KG1 (cell line): ENCODE data around the gene PSMB3.
"Not testable (repeated sequence)": the region's sequence is repeated elsewhere in the genome, so short reads cannot be mapped to it uniquely, and the experiment has no call there.

Experiments used
- DNase-seq: peaks from one replicate; lab custom pipeline; 2025; lab: John Stamatoyannopoulos, UW

PSMB3 gene

DNA sequence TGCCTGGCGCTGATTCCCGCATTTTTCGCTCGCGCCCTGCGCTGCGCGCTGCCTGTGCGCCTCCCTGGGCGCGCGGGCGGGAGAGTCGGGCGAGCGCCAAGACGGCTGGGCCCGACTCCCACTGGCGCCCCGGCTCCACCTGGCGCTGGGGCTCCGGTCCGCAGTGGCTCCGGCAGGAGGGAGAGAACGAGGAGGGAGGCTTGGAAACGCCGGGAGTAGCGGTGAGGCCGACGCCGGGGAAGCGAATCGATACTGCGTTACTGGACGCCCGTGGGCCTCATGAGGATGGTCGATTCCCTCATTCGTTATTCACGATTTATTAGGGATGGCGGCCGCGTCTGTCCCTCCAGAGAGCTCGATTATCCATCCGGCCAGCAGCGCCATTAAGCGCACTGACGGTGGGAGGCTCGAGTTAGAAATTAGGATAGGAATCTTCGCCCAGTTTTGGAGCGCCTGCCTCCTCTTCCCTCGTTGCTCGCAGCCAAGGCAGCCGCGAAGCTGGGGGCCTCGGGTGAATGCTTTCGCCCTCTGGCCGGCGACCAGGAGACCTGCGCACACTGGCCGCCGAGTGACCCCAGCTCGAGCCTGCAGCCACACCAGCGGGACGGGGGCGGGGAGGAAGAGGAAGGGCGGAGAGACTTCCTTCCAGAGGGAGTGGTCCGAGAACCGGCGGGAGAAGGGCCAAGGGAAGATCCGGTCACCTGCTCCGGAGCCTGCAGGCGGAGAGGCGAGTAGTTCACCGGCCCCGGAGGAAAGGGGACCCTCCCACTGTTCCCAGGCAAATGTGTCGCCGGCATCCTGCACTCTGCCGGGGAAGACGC, 3.1 kb upstream of the PSMB3 start:
- no peak for DNase-seq

DNA sequence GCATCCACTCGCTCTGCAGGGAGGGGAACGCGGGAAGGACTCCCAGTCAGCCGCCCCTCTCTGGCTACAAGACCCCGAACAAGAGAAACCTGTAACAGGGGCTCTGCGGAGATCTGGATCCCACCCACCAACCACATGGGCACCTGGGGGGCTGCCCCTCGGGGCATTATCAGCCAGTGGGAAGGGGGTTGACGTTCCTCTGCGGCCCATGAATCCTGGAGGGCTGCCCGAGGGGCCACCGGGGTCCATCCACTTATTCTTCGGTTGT, 2.6 kb upstream of the PSMB3 start:
- DNase-seq: no peak

DNA sequence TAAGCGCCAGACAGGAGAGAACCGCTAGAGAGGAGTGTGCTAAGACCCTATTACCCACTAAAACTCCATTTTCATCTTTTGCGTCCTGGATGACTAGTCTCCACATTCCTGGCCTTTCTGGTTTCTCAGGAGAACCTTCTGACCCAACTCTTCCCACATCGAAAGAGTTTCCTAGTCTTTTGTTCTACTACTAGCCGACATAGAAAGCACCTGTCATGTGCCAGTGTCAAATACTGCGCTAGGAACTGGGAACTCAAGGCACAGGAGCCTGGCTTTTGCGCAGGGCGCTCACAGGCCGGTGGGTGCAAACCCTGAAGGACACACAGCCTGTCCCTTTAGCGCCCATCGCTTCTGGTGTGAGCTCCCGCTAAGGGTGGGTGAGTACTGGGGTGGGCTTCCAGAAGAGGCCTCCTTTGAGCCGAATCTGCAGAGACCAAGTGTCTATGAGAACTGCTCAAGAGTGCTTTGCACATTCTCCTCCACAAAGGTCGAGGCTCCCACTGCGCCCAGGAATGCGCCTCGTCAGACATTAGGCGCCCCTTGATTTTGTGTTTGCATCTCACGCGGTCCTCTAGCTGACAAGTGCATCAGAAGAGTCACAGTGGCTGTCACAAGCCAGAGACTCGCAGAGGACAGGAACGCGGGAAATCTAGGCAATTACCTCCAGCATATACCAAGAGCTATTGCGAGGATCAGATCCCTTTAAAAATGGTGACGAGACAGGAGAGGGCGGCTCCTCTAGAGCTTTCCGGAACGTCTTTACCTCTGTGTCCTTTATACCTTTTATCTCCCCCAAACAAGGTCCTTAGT, 2.0 kb upstream of the PSMB3 start:
- DNase-seq: no peak

DNA sequence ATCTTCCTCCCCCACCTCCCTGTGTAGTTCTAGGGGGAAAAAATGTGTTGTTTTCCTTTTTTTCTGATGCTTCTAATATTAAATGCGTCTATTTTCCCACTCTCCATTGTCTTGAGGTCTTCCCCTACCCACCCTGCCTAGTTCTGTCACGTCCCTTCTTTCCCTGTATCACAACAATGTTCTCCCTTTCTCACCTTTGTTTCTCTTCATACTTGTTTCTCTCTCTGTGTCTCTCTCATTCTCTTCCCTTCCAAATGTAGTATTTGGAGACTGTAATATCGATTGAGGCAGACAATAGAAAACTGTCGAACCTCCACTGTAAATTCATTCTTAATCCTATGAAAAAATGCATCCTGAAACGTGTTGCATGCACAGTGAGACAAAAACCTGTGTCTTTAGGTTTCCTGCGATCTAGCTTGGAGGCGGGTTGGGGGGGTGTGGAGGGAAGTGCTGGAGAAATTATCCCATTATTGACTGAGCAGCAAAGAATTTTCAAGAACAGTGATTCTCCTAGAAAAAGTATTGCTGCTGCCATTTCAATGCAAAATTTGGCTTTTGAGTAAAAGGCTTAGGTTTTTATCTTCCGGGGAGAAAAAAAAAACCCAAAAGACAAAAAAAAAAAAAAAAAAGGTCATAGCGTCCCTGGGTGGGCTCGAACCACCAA, 1.3 kb upstream of the PSMB3 start:
- DNase-seq: no peak

DNA sequence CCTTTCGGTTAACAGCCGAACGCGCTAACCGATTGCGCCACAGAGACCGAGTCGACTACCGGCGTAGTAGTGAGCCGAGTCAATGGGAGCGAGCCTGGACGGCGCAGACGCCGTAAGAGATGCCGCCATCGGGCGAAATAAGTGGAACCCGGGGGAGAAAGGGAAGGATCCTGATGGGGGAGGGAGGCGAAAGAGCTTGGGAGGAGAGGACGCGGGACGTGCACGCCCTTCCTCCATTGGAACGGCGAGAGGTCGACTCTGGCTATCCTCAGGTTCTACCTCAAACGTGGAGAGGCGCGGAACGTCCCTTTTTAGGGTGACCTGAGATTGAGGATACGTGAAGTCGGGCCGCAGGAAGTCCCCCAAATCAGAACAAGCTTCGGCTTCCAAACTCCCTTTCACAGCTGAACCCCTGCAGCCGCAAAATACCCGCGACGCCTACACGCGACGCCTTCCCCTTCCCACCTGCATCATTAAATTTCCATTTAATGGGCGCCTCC, 683 bp upstream of the PSMB3 start:
- DNase-seq: peak; percentile 84

DNA sequence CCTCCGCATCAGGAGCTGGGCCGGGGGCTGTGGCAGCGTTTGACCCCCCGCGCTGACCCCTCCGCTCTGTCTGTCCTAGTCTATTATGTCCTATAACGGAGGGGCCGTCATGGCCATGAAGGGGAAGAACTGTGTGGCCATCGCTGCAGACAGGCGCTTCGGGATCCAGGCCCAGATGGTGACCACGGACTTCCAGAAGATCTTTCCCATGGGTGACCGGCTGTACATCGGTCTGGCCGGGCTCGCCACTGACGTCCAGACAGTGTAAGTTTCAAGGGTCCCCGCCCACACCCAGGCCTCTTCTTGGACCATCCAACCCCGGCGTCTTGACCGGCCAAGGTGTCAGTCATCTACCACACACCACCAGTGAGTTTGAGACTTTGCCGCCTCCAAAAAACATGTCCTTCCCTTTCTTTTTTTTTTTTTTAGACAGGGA, 548 bp downstream of the PSMB3 start:
- no peak for DNase-seq

DNA sequence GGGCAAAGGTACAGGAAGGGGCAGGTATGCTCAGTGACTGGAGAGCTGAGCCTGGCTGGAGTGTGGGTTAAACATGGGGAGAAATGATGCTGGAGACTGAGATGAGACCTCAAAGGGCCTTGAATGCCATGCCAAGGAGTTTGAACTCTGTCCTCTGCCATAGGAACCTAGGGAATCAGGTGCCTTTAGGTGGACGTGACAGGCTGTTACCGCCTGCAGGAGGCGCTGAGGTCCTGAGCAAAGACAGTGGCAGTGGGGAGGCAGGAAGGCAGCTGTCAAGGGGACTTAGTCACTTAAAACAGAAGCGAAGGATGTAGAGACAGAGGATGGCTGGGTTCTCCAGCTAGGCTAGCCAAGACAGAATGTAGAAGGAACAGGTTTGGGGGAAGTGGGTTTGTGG, 9.1 kb downstream of the PSMB3 start:
- no peak for DNase-seq

DNA sequence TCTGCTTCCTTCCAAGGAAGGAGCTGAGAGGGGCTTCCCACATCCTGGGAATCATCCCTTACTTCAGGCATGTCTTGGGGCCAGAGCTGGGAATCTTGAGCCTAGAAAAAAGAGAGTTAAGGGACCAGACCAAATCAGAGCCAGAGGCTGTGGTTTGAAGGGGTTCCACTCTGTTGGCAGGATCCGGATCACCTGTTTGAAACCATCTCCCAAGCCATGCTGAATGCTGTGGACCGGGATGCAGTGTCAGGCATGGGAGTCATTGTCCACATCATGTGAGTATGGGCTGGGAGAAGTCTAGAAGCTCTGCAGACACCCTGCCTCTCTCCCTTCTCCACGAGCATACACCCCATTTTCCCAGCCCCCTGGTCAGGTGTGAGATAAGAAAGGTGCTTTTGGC, 9.7 kb downstream of the PSMB3 start:
- DNase-seq: no peak

DNA sequence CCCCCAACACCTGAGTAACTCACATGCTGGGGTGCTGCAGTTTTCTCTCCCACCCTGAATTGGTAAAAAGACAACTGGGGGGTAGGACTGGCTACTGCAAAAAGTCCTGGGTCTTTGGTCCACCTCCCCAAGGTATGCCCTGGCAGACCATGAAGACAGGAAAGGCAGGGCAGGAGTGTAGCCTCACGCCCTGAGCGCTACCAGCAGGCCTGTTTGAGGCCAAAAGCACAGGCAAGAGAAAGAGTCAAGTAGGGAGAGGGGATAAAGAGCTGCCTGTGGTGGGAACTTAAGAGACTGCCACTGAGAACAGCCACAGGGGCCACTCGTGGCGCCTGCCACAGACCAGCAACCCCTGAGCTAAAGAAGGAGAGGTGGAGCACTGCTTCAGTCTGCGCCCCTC, 13.8 kb downstream of the PSMB3 start:
- DNase-seq: no peak

DNA sequence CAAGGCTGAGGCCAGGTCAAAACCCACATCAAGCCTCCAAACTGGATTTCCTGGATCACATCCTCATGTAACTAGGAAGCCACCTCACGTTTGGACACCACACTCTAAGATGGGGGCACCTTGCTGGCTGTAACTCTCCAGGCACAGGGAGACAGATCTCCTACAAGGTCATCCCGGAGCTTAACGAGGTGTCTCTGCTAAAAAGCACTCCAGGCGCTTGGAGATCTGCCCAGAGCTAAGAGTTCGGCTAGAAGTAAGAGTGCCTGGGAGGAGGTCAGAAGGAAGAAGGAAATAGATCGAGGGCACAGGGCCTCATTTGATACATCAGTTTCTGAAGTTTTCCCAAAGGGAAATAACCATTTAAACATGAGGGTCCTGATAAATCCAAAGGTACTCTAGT, 15.9 kb downstream of the PSMB3 start:
- DNase-seq: no peak

DNA sequence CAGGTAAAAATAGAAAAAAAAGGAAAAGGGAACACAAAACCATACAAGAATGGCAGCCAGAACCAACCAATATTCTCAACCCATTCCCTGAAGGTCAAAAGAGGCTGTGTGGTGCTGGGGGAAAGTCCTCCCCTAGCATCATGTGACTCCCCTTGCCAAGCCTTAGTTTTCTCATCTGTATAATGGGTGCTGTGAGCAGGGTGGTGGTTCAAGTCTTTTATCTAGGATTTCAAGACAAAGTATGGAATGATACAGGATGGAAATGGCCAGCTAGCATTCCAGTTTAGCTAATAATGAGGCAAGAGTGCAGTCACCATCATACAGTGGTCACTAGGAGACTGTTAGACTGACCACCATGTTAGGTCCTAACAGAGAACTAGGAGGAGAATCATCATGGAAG, 20.7 kb downstream of the PSMB3 start:
- DNase-seq: no peak

DNA sequence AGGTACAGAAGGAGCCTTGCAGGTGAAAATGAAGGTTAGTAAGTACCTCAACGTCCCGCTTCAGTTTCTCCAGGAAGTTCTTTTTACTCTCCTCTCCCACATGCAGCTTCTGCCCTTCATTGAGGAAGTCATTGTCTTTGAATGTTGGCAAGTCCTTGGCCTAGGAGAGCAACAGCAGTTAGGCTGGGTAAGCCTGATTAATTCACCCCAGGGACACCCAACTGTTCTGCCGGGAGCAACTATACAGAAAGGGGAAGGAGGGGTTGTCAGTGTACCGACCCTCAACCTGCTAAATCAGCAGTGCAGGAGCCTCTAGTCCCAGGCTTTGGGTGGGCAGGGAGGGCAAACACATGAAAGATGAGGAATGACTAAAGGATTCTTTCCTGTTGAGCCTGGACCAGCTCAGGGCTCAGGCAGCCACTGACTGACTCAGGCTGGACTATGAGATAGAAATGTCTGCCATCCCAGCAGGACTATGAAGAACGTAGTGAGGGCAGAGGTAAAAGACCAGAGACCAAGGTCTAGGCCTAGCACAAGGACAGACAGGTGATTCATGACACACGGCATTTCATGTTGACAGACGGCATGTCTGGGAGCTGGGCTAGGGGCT, 25.2 kb downstream of the PSMB3 start:
- no peak for DNase-seq

DNA sequence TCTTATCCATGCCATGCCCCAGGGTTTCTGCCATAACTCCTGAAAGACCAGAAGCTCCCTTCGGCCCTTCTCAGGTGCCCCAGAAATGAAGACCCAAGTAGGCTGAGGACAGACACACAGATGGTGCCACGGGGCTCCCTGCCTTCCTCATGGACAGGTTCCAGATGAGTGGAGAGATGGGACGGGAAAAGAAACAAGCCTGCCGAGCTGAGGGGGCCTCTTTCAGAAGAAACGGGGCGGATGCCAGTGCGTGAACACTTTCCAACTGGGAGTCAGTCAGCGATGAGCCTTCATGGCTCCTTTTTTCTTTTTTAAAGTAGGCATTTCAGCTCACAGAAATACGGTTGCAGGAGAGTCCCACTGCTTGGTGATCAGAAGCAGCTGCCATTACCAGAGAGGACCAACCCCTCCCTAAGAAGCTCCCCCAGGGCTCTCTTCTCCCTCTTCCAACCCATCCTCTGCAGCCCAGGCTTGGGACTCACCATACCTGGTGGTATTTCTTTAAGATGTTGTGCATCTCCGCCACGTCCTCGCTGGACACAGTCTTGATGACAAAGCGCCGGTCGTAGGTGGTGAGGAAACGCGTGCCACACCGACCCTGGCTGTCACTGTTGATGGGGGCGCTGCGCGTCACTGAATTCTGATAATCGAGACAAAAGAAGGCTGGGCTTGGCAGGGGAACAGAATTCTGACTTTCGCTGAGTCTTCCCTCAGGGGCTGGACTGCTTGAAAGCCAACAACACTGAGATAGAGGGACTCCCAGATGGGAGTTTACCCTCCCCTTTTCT, 27.6 kb downstream of the PSMB3 start:
- no peak for DNase-seq

DNA sequence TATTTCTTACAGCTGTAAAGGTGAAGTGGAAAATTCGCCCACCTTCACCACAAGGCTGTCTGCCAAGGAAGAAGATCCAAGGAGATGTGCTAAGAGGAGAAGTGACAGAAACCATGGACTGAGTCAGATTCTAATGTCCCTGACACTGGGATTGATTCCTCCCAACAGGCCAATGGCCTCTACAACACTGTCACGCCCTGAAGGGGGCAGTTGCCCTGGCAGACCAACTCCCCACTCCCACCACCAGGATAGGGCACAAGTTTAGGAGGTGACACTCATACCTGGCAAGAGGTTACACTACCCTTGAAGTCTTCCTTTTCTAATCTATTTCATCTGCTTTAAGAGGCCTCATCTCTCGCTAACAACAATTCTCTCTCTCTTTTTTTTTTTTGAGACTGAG, 30.7 kb downstream of the PSMB3 start:
- no peak for DNase-seq

DNA sequence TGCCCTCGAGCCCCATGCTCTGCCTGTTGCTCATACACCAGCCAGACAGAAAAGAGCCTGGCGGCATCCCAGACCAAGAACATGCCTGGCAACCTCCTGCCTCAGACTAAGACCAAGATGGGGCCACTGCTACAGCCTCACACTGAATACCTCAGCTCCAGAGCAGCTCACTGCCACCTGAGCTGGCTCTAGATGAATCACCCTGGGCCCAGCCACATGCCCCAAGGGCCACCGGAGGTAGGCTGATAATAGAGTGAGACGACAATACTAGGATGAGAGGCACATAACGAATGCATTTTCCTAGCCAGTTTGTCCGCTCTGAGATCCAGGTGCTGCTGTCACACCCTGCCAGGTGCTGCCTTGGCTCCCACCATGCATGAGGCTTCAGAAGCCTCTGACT, 33.8 kb downstream of the PSMB3 start:
- no peak for DNase-seq

DNA sequence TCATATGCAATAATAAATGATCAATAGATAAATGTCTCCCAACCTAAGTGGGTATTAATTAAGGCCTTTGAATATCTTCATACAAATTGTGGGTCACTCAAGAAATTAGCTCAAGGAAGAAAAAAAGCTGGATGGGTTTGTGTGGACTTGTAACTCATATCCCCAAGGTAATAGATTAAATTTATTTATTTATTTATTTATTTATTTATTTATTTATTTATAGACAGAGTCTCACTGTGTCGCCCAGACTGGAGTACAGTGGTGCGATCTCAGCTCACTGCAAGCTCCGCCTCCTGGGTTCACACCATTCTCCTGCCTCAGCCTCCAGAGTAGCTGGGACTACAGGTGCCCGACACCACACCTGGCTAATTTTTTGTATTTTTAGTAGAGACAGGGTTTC, 35.5 kb downstream of the PSMB3 start:
- not testable (repeated sequence) for DNase-seq

DNA sequence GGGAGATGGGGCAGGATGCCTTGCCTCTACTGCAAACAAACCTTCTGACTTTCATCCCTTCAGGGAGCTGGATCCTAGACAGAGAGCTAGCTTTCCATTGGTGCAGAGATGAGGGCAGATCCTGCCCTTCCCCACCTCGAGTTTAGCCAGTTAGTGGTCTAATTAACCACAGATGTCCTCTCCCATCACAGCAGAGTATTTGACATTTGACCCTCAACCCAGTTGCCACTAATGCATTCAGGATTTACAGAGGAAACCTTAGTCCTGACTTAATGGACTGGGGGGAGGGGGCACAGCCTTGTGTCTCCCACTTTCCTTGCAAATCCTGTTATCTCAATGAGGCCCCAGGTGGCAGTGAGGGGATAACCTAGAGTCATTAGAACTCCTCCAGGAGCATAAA, 36.6 kb downstream of the PSMB3 start:
- DNase-seq: no peak

DNA sequence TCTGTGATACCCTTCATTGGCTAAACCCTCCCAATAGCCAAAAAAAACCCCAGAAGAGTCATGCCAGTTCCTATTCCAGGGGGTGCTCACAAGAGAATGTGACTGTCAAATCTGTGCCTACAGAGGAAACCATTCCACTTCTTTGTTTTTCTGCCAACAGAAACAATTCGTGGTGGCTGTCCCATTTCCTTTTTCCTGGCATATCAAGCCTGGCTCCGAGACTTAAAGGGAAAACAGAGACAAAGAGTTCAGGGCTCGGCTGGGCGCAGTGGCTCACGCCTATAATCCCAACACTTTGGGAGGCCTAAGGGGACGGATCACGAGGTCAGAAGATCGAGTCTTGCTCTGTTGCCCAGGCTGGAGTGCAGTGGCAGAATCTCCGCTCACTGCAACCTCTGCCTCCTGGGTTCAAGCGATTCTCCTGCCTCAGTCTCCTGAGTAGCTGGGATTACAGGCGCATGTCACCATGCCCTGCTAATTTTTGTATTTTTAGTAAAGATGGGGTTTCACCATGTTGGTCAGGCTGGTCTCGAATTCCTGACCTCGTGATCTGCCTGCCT, 37.7 kb downstream of the PSMB3 start:
- not testable (repeated sequence) for DNase-seq

DNA sequence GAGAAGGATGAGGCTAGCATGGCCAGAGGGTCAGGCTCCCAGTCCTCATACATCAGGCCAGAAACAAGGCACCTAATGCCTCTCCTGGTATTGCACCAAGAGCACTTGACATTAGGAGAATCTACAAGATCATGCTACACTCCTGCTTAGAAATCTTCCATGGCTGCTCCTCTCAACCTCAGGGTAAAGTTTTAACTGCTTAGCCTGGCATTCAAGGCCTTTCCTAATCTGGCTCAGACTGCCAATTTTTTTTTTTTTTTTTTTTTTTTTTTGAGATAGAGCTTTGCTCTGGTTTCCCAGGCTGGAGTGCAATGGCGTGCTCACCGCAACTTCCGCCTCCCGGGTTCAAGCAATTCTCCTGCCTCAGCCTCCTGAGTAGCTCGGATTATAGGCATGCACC, 38.6 kb downstream of the PSMB3 start:
- DNase-seq: no peak

DNA sequence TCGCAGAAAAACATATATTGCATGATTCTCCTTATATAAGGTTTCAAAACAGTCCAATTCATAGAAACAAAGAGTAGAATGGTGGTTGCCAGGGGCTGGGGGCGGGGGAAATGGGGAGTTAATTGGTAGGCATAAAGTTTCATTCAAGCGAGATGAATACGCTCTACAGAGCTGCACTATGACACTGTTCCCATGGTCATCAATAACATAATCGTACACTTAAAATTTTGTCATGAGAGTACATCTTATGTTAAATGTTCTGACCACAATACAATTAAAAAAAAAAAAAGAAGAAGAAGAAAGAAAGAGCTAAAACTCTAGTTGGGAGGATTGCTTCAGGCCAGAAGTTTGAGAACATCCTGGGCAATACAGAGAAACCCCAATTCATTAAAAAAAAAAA, 41.7 kb downstream of the PSMB3 start:
- DNase-seq: no peak

DNA sequence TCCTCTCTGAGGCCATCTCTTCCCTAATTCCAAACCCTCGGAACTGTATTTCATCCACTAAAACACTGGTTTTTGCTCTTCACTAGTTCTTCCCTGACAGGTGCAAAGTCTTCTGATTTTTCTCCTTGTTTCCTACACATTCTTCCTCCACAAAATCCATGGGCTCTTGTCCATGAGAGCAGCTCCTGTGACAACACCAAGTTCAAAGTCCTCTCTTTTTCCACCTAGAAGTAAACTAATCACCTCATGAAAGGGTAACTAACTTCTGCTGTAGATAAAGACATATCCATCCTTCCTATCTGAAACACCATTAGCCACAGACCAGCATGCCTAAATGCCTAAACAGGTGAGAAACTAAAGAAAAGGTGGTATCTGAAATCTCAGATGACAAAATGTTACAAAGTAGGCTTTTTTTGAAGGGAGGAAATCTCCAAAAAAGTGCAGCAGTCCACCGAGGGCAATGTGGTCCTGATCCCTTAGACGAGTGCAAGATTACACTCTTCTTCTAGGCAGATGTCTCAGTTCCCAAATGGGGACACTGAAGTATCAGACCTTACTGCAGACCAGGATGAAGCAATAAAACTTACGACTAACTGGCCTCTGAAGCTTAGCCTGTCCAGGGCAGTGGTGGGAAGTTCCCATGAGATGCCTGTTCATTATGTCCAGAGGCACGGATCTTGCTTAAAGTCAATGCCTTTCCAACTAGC, 44.1 kb downstream of the PSMB3 start:
- no peak for DNase-seq
